SK-N-SH (cell line): ENCODE measurements around the gene PSMC5.

Source experiments
- GABPA ChIP-seq: IDR thresholded peaks from 2 replicates; pipeline ENCODE4 v1.4.0; 2012; ENCODE audit warnings: low read depth, mild to moderate bottlenecking
- POLR2AphosphoS5 ChIP-seq: IDR thresholded peaks from 2 replicates; pipeline ENCODE4 v1.6.1; 2012; ENCODE audit warnings: low read depth, low read length
- RCOR1 ChIP-seq: fragments of 150-350 bp; IDR thresholded peaks from 2 replicates; pipeline ENCODE4 v1.6.1; 2017; ENCODE audit warnings: antibody characterized with exemption, low read length
- TEAD4 ChIP-seq: IDR thresholded peaks from 2 replicates; pipeline ENCODE4 v1.4.0; 2012; ENCODE audit warnings: mild to moderate bottlenecking, borderline replicate concordance; ENCODE audit not compliant: insufficient read depth
- YY1 ChIP-seq: IDR thresholded peaks from 2 replicates; pipeline ENCODE4 v1.4.0; 2012; ENCODE audit warnings: low read depth, mild to moderate bottlenecking
- TF ChIP-seq, protein P1 (sequence below): fragments of 200-600 bp; sonication (generic); IDR thresholded peaks from 2 replicates; pipeline ENCODE4 v1.6.1; 2017; ENCODE audit warnings: antibody characterized with exemption, mild to moderate bottlenecking, moderate library complexity

GRCh38 chr17:63786117-63786516 lies 41.1 kb upstream of the PSMC5 start:
- TF ChIP-seq, protein P1, sequence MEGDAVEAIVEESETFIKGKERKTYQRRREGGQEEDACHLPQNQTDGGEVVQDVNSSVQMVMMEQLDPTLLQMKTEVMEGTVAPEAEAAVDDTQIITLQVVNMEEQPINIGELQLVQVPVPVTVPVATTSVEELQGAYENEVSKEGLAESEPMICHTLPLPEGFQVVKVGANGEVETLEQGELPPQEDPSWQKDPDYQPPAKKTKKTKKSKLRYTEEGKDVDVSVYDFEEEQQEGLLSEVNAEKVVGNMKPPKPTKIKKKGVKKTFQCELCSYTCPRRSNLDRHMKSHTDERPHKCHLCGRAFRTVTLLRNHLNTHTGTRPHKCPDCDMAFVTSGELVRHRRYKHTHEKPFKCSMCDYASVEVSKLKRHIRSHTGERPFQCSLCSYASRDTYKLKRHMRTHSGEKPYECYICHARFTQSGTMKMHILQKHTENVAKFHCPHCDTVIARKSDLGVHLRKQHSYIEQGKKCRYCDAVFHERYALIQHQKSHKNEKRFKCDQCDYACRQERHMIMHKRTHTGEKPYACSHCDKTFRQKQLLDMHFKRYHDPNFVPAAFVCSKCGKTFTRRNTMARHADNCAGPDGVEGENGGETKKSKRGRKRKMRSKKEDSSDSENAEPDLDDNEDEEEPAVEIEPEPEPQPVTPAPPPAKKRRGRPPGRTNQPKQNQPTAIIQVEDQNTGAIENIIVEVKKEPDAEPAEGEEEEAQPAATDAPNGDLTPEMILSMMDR: no peak
- no peak for TF ChIP-seq YY1
- TF ChIP-seq GABPA: no peak
- TF ChIP-seq RCOR1: no peak
- TF ChIP-seq TEAD4: no peak
- TF ChIP-seq POLR2AphosphoS5: no peak
